GM21360 (cell line): ENCODE data around the gene OTX2.

Experiments used
- ATAC-seq: cut with Tn5 transposase; IDR thresholded peaks from one replicate; pipeline ENCODE4 v1.9.1; 2021; ENCODE audit warnings: mild to moderate bottlenecking, moderate library complexity; ENCODE audit not compliant: unreplicated experiment

OTX2 gene

DNA sequence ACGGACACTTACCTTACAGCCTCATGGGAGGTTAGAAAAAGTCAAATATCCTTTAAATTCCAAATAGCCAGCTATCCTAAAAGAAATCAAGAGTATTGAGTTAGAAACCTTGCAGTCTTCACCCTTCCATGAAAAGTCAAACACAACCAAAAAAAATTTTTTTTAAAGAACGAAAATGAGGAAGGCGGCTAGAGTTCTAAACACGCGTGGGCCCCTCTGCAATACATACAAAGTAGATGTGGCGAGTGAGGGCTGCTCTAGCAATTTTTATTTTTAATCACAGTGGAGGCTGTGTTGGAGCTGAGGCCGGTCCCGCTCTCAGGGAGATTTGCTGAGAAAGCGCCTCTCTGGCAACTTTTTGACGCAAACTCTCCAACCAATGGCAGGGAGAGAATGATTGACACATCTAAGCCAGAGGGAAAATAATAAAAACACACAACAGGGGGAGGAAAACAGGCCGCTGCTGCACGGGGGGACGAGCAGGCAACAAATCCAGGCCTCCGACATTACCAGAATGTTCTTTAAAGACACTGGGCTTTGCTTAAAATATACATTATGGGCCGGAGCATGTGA is at the start of gene OTX2:
TSS of gene OTX2 (minus strand) at position 333 of the 573 bp plus-strand sequence. CDS start 5,023 bp downstream, outside the sequence.
- no peak for ATAC-seq

- no peak for ATAC-seq
Observed at GRCh38 chr14:56858422-56858821, 48.1 kb upstream of the OTX2 start.

DNA sequence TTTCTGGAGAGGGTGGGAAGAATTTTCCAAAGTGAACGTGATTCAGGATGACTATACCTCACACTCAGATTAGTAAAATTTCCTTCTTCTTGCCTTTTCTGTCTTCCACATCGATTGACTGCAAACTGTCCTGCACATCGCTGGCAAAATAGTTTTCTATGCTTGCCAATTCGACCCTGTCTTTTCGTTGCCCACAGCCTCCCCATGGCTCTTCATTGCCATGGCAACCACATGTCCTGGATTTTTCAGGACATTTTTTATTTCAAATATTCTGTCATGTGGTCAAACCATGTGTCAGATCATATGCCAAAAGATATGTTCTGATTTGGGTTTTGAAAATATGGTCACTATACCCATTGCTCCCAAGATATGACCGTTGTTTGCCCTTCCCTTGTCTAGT is 46.9 kb upstream of the OTX2 start:
- ATAC-seq, result no peak

DNA sequence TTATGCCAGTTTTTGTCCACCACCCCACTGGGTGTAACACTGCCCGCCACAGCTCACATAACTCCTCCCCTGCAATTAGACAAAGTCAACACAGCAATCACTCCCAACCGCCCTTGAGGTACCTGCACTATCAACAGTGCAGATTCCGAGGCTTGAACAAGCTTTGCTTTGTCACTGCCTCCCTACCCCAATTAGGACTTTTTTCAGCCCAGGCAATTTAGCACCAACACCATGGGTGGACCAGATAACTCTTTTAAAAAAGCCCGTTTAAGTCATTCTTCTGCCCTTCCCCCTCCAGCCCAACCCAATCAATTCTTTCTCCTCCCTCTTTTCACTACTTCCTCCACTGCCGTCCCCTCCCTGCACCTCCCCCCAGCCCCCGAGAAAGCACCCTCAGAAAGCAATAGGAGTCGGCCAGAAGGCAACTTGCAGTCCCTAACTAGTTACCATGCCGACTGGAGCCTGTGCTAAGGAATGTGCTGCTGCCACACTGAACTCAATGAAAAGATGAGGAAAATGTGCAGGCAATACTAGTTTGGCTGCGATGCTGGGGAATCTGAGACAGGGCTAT is 45.7 kb upstream of the OTX2 start:
- ATAC-seq, result no peak

- no peak for ATAC-seq
Observed at GRCh38 chr14:56854325-56854724, 44.0 kb upstream of the OTX2 start.

DNA sequence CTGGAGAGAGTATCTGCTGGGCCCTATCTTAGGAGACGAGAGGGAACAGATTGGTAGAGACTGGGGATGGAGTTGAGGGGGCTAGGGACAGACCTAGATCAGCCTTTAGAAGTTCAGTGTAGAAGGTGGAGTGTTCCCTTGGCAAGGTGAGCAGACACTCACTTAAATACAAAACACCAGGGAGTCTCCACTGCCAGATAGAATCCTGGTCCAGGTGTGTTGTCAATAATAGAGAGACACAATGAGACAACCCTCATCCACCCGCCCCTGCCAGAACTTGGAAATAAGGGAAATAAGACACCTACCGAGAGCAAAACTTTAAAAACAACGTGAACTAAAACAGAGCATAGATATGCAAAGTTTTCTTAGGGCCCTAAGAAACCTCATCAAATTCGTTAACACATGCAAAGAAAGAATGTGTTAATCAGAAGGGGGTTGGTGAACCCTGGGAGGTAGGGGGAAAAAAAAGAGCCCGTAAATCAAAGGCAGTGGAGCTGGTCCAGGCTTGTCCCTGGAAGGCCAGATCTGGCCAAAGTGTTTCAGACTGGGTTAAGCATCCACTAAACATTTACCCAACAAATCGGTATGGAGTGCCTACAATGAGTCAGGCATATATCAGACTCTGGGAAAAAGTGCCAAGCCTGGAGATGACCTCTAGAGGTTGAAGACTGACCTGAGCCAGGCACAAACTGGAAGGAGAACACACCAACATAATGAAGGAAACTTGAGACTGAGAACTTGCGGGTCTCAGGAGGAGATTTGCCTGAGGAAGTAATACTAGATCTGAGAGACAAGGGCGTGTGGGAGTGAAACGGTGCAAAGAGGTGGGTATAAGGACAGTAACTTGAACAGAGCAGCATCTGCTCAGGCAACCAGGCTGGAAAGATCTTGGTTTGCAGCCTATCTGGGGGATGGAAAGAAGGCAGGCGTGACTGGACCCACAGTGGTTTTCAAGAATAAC is 37.0 kb upstream of the OTX2 start:
- no peak for ATAC-seq

- ATAC-seq, result no peak
Observed at GRCh38 chr14:56844406-56845002, 34.2 kb upstream of the OTX2 start.

- no peak for ATAC-seq
Observed at GRCh38 chr14:56841611-56842010, 31.3 kb upstream of the OTX2 start.

- no peak for ATAC-seq
Observed at GRCh38 chr14:56840221-56840620, 29.9 kb upstream of the OTX2 start.

DNA sequence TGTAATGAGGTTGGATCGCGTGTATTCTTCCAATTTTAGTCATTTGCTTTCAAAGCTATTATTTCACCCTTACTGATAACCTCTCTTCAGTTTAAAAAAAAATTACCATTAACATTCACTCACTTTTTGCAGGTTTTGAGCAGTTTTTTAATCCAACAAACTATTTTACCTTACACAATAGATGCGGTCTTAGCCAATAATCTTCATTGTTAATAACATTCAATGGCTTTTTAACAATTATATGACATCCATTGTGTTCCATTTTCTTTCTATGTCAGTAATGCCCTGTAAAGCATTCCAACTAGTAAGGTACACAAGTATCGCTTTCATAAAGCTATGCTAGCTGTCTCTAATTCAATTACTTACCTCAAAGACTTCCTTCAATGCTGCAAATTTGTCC is 18.9 kb upstream of the OTX2 start:
- no peak for ATAC-seq

- ATAC-seq, result no peak
Observed at GRCh38 chr14:56826214-56826613, 15.9 kb upstream of the OTX2 start.

- no peak for ATAC-seq
Observed at GRCh38 chr14:56821805-56822610, 11.7 kb upstream of the OTX2 start.

DNA sequence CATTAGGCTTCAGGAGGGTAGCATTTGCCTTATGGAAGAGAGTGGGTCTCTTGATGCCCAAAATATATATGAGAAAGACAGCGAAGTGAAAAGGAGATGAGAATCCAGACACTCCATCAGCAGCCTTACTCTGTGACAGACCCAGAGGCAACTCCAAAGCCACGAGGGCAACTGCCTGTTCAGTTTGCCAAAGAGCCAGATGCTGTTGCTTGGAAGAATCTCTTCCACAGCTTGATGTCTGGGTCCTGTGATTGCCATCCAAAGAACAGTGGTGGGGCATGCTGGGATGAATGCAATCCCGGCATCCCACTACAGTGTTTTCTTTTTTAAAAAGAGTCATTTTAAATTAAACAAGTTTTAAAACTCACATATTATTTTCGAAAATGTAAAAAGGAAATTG is 10.9 kb upstream of the OTX2 start:
- ATAC-seq, result no peak

DNA sequence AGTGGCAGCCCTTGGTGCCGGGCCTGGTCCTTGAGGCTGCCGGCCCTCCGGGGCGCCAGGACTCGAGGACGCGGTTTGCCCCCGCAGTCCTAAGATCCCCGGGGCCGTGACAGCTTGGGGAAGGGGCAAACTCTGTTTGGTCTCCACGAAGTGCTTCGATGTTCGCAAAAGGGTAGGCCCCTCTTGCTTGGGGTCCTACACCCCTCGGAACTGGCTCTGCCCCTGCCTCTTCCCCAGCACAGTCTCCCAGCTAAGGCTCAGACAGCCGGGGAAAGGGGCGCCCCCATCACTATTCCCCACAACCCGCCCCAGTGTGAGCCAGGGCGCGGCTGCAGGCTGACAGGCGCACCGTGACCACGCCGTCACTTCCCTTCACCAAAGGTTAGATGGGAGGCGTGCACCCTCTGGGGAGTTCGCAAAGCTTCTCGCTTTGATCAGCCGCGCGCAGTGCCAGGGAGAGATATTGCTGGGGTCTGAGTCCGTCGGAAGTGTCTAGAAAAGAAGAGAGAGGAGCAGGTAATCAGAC is 7.2 kb upstream of the OTX2 start:
- no peak for ATAC-seq

DNA sequence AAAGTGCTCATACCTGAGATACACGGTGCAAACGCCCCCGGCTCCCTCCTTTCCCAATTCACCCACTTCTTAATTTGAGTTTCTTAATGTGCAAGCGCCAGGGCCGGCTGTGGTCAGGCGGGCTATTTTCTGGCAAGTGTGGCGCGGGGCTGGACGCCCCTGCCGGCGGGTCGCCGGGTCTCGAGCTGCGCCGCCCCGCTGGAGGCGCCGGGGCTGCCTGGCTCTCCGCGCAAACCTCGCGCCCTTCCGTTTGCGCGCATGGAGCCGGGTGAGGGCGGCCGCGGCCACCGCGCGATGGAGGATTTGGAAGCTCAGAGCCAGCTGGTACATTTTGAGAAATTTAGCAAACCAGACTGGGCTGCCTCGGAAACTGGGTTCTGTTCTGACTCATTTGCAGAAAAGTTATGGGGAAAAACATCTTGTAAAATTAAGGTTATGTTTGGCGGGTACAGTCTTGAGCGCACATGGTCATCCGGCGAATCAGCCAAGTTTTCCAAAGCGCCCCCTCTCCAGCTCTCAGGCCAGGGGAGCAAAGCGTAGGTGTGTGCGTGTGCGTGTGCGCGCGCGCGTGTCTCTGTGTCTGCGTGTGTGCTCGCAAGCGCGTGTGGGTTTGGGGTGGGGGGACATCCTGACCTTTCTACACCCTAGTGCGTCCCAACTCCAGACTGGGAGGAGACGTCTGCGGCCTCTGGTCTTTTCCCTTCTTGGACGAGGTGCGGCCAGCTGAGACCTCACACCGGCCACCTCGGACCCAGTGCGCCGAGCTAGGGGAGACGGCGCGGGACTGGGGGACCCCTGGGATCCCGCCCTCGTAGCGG is 6.5 kb upstream of the OTX2 start:
- no peak for ATAC-seq

- no peak for ATAC-seq
Observed at GRCh38 chr14:56815745-56816144, 5.5 kb upstream of the OTX2 start.

GRCh38 chr14:56814969-56815700 is 4.9 kb upstream of the OTX2 start:
- ATAC-seq, result no peak

DNA sequence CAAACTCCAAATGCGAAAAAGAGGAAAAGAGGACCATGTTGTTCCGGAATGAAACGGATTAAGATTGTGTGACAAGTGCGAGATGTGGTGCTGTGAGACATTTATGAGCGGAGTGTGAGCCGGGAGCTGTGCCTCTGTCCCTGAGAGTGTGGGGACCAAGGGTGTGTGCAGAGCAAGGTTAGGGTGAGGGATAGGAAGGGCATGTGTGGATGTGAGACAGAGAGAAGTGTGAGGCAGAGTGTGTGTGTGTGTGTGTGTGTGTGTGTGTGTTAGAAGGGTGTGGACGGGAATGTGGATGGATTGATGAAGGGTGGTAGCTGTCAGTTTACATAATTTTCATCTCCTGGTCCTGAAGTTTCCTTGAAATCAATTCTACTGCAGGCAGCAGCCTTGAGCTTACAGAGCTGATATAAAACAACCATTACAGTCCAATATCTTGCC is 4.3 kb upstream of the OTX2 start:
- no peak for ATAC-seq

DNA sequence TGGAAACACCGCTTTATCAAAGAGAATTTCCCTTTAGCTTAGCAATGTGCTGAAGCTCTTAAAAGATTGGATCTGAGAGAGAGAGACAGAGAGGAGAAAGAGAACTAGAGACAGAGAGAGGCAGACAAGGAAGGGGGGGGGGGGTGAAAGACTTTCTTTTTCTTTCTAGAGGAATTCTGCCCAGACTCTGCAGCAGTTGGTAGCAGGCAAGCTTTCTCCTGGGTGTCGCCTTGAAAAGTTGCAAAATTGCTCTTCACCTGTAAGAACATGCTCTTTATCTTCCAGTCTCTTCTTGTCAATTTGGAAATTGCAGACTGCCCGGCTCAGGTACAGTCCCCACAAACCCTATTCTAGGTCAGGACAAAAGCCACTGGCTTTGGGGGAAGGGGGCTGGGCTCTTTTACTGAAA is 2.9 kb upstream of the OTX2 start:
- no peak for ATAC-seq
